GM19455 (cell line): ENCODE measurements around the gene INSR.
"Not testable (repeated sequence)": the region's sequence is repeated elsewhere in the genome, so short reads cannot be mapped to it uniquely, and the experiment has no call there.

Source experiments
- ATAC-seq: cut with Tn5 transposase; IDR thresholded peaks from one replicate; pipeline ENCODE4 v1.9.1; 2021; ENCODE audit not compliant: unreplicated experiment

The INSR gene

GRCh38 chr19:7224995-7225394, 69.2 kb downstream of the INSR start:
- no peak for ATAC-seq

- no peak for ATAC-seq
Measured at GRCh38 chr19:7224209-7224686, 70.0 kb downstream of the INSR start.

- ATAC-seq: no peak
Measured at GRCh38 chr19:7223429-7223828, 70.8 kb downstream of the INSR start.

- ATAC-seq: no peak
Measured at GRCh38 chr19:7219056-7219455, 75.2 kb downstream of the INSR start.

GRCh38 chr19:7217861-7218260, 76.4 kb downstream of the INSR start:
- no peak for ATAC-seq

- no peak for ATAC-seq
Measured at GRCh38 chr19:7216373-7216902, 77.8 kb downstream of the INSR start.

GRCh38 chr19:7215176-7215575, 79.0 kb downstream of the INSR start:
- no peak for ATAC-seq

GRCh38 chr19:7214324-7215089, 79.7 kb downstream of the INSR start:
- ATAC-seq: no peak

- ATAC-seq: no peak
Measured at GRCh38 chr19:7213628-7214323, 80.4 kb downstream of the INSR start.

GRCh38 chr19:7211191-7211951, 82.8 kb downstream of the INSR start:
- ATAC-seq: no peak

- no peak for ATAC-seq
Measured at GRCh38 chr19:7210359-7210758, 83.9 kb downstream of the INSR start.

- not testable (repeated sequence) for ATAC-seq
Measured at GRCh38 chr19:7209597-7210325, 84.5 kb downstream of the INSR start.

- not testable (repeated sequence) for ATAC-seq
Measured at GRCh38 chr19:7209036-7209435, 85.2 kb downstream of the INSR start.

GRCh38 chr19:7203332-7203731, 90.9 kb downstream of the INSR start:
- no peak for ATAC-seq

- ATAC-seq: no peak
Measured at GRCh38 chr19:7202888-7203287, 91.3 kb downstream of the INSR start.

GRCh38 chr19:7200736-7201135, 93.5 kb downstream of the INSR start:
- ATAC-seq: no peak

- no peak for ATAC-seq
Measured at GRCh38 chr19:7199613-7200533, 94.3 kb downstream of the INSR start.

- ATAC-seq: peak; percentile 79
Measured at GRCh38 chr19:7197760-7198696, 96.2 kb downstream of the INSR start.
